Measurements from ENCODE around the gene NADSYN1.

The NADSYN1 gene

DNA sequence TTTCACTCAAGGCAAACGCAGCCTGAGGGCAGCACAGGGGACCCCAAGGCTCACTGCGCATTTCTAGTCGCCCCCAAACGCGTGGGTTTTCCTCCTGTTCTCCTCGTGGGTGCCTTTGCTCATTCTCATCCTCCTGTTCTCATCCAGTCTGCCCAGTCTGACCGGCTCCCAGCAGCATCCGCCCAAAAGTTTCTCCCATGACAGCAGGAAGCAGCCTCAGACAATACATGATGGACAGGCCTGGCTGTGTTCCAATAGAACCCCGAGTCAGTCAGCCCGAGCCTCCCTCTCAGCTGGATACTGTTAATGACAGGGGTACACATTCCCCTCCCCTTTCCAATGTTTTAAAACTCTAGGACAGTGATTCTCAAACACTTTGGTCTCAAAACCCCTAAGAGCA is 51.5 kb downstream of the NADSYN1 start:
- TF ChIP-seq, protein P1, sequence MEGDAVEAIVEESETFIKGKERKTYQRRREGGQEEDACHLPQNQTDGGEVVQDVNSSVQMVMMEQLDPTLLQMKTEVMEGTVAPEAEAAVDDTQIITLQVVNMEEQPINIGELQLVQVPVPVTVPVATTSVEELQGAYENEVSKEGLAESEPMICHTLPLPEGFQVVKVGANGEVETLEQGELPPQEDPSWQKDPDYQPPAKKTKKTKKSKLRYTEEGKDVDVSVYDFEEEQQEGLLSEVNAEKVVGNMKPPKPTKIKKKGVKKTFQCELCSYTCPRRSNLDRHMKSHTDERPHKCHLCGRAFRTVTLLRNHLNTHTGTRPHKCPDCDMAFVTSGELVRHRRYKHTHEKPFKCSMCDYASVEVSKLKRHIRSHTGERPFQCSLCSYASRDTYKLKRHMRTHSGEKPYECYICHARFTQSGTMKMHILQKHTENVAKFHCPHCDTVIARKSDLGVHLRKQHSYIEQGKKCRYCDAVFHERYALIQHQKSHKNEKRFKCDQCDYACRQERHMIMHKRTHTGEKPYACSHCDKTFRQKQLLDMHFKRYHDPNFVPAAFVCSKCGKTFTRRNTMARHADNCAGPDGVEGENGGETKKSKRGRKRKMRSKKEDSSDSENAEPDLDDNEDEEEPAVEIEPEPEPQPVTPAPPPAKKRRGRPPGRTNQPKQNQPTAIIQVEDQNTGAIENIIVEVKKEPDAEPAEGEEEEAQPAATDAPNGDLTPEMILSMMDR (conservative IDR thresholded peaks at IDR 0.05; ENCODE audit: low read depth, low read length), result no peak
- no peak for DNase-seq (ENCODE audit: low read depth)
- H3K4me3 ChIP-seq (ENCODE audit: low read length), result no peak overlapping the region

DNA sequence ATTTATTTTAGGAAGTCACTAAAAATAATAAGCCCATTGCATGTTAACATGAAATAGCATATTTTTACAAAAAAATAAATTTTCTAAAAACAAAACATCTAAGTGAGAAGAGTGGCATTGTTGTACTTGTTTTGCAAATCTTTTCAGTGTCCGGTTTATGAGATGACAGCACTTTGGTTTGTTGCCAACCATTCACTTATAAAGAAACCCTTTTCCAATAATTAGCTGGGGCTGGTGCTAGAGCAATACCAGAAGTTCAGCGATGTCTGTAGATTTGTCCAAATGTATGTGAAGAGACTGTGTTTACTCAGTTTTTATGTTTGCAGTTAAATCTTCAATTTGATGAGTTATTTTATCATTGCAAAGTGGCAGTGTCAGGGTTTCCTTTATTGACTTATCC is 52.0 kb downstream of the NADSYN1 start:
- no peak for DNase-seq (ENCODE audit: low read depth)
- H3K4me3 ChIP-seq (ENCODE audit: low read length), result no peak overlapping the region
- TF ChIP-seq, protein P1 (conservative IDR thresholded peaks at IDR 0.05; ENCODE audit: low read depth, low read length), result no peak

DNA sequence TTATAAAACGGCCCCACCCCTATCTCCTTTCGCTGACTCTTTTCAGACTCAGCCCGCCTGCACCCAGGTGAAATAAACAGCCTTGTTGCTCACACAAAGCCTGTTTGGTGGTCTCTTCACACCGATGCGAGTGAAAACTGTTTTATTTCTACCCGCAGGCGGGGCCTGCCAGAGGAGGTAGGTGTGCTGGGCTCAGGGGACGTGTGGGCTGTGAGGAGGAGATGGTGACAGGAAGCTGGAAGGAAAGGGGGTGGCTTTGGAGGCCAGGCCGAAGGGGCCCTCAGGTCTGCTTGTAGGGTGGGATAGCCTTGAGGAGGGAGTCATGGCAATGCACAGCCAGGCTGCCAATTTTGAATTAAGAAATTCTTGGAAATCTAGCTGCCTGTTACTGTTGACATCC is 52.8 kb downstream of the NADSYN1 start:
- no peak overlapping the region for H3K4me3 ChIP-seq (ENCODE audit: low read length)
- DNase-seq (ENCODE audit: low read depth), result no peak
- TF ChIP-seq, protein P1 (conservative IDR thresholded peaks at IDR 0.05; ENCODE audit: low read depth, low read length), result no peak

DNA sequence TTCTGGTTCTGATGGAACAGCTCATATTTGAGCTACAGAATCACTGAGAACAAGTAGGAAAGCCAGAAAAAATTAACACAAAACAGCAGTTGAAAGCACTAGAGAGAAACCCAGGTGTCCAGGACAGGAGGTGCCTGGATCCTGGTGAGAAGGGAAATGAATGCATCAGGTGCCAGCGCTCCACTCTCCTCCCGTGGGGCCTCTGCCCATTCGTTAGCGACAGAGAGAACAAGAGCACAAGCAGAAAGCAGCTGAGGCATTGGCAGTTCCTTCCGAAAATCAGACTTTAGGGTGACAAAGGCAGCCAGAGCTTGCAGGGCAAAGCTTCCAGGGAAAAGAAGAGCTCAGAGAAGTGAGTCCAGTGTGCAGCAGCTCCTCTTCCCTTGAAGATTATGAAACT is 54.1 kb downstream of the NADSYN1 start:
- no peak overlapping the region for H3K4me3 ChIP-seq (ENCODE audit: low read length)
- DNase-seq (ENCODE audit: low read depth), result no peak
- TF ChIP-seq, protein P1 (conservative IDR thresholded peaks at IDR 0.05; ENCODE audit: low read depth, low read length), result no peak

DNA sequence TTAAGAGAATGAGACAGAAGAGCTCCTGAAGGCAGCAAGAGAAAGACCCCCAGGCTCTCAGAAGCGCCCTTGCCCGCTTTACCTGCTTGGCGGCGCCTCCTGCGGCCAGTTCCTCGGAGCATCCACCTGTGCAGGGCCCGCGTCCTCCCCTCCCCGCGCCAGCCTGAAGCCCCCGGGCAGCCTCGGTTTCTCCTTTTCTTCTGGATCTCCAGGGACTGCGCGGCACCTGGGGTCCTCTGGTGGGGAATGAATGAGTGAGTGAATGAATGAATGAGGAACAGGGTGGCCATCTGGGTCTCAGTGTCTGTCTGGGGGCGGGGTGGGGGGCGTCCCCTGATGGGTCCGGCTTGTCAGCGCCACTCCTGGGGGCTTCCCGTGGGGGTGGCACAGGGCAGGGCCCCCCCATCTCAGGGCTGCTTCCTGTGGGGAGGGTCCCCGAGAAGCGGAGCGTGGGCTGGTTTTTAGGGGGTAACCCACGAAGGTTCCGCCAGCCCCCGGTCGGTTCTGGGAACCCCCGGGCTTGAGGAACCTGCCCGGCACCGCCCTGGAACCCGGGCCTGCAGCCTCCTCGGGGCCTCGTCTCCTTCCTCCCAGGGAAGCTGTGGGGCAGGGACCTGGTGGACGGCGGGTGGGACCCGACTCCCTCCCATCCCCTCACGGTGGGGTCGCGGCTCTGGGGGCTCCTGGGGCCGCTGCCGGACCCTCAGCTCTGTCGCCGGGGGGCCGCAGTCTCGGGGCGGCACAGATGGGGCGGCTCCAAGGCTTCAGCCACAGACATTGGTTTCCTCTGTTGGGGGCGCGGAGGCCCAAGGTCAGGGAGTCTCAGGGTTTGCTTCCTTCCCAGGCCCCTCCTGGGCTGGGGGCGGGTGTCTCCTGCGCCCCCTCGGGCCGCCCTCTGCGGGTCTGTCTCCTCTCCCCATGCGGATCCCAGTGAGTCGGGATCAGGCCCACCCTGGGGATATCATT is 65.8 kb downstream of the NADSYN1 start:
- H3K4me3 ChIP-seq (ENCODE audit: low read length), result no peak overlapping the region

DNA sequence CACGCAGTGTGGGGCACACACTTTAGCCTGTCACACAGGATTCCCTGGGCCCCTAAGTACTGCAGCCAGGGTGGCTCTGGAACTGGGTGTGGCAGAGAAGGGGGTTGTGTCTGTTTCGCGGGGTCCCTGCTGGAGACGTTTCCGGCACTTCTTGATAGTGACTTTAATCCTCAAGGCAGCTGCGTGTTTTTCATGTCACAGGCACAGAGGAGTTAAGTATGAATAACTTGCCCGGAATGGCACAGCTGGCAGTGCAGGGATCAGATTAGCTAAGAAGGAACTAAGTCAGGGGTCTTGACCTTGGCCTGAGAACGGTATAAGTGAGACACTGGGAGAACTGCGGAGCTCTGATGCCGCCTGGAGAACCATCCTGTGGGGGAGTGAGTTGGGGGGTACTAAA is 66.5 kb downstream of the NADSYN1 start:
- no peak for DNase-seq (ENCODE audit: low read depth)
- H3K4me3 ChIP-seq (ENCODE audit: low read length), result no peak overlapping the region
- TF ChIP-seq, protein P1 (conservative IDR thresholded peaks at IDR 0.05; ENCODE audit: low read depth, low read length), result no peak

More for the DNA sequence above, 65.8 kb downstream of the NADSYN1 start:
- TF ChIP-seq, protein P1 (conservative IDR thresholded peaks at IDR 0.05; ENCODE audit: low read depth, low read length), result no peak
- DNase-seq (ENCODE audit: low read depth), result no peak

All from retinal pigment epithelial cell (primary cell).